Esophagus muscularis mucosa (tissue), 3 donors: ENCODE data around the gene TLX2.

Experiments used
- POLR2A ChIP-seq: fragments of 450-650 bp; IDR thresholded peaks from one replicate; pipeline ENCODE4 v1.6.1; 2017; ENCODE audit warnings: antibody characterized with exemption, moderate library complexity, mild to moderate bottlenecking, low read depth
- TF ChIP-seq, protein P1 (sequence below), 3 experiments: fragments of 200-600 bp in 2 of 3; fragments of 450-650 bp in 1 of 3; sonication (generic) in 2 of 3; IDR thresholded peaks; one replicate each; pipeline ENCODE4 v1.5.1; 2017 to 2019; ENCODE audit warnings: antibody characterized with exemption in 3 of 3, mild to moderate bottlenecking in 2 of 3, moderate library complexity in 1 of 3

DNA sequence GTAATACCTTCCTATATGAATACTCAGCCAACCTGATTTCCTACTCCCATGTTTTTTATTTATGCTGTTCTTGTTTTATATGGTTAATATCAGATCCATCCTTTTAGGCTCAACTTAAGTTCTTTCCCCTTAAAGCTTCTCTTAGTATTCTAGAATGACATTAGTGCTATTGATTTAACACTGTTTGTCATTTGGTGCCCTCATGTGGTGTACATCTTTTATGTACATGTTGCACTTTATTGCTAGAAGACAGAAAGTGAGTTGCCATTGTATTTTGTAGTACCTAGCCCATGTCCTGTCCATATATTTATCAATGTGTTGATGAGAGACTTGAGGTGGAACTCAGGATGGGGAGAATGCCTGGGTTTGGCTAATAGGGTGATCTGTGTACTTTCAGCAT lies 18.0 kb downstream of the TLX2 start:
- TF ChIP-seq, protein P1, sequence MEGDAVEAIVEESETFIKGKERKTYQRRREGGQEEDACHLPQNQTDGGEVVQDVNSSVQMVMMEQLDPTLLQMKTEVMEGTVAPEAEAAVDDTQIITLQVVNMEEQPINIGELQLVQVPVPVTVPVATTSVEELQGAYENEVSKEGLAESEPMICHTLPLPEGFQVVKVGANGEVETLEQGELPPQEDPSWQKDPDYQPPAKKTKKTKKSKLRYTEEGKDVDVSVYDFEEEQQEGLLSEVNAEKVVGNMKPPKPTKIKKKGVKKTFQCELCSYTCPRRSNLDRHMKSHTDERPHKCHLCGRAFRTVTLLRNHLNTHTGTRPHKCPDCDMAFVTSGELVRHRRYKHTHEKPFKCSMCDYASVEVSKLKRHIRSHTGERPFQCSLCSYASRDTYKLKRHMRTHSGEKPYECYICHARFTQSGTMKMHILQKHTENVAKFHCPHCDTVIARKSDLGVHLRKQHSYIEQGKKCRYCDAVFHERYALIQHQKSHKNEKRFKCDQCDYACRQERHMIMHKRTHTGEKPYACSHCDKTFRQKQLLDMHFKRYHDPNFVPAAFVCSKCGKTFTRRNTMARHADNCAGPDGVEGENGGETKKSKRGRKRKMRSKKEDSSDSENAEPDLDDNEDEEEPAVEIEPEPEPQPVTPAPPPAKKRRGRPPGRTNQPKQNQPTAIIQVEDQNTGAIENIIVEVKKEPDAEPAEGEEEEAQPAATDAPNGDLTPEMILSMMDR (IDR thresholded peaks at IDR 0.05): no peak
- no peak for TF ChIP-seq POLR2A
